Measurements from ENCODE around the gene TNRC18. TPM values are rescaled to one million over a fixed set of nuclear protein-coding genes. Genes with fewer than 3 reads are reported as not detected.
"Not testable (repeated sequence)": the region's sequence is repeated elsewhere in the genome, so short reads cannot be mapped to it uniquely, and the experiment has no call there.

Gene TNRC18
- polyA plus RNA-seq, 1 of the 3 experiments (the other 2 are of a cell fraction) = 34.4 TPM

- H3K9me2 ChIP-seq = no peaks in the 10 kb centered on the region
- H3K4me2 ChIP-seq = no peak overlapping the region
- no peaks in the 10 kb centered on the region for H3K36me3 ChIP-seq (replicated peaks in 1 of 2; ENCODE audit: control insufficient read depth in 1 of 2, insufficient read depth in 2 of 2, low read length in 1 of 2)
- H2AFZ ChIP-seq (ENCODE audit: low read depth) = no peak overlapping the region
- DNase-seq = peak; percentile 59
- no peak overlapping the region for H3K27ac ChIP-seq (ENCODE audit: low read depth in 2 of 2, low read length in 1 of 2)
- WGBS (ENCODE audit: low lambda C conversion rate) = 77% methylated on average over 20 of the region's 20 CpGs
- ChIA-PET POLR2A (no interaction called here), CTCF (no interaction called here)
- no peaks in the 10 kb centered on the region for H4K20me1 ChIP-seq (ENCODE audit: insufficient read depth)
- no peak overlapping the region for H3K4me3 ChIP-seq (ENCODE audit: low read depth in 2 of 2, low read length in 1 of 2)
- H3K9me3 ChIP-seq = no peaks in the 10 kb centered on the region
- no peaks in the 10 kb centered on the region for H3F3A ChIP-seq (replicated peaks; ENCODE audit: insufficient read depth)
- no peaks in the 10 kb centered on the region for H3K27me3 ChIP-seq (ENCODE audit: insufficient read depth)
- H3K79me2 ChIP-seq (ENCODE audit: insufficient read depth) = no peaks in the 10 kb centered on the region
- no peak overlapping the region for H3K9ac ChIP-seq
- no peaks in the 10 kb centered on the region for H3K4me1 ChIP-seq (ENCODE audit: control insufficient read depth in 1 of 2, insufficient read depth in 2 of 2, low read depth in 1 of 2, low read length in 1 of 2)
- TF ChIP-seq MXI1 (IDR thresholded peaks at IDR 0.05; ENCODE audit: low read depth, low read length) = no peak
- TF ChIP-seq USF1 (IDR thresholded peaks at IDR 0.05; ENCODE audit: borderline replicate concordance, low read depth) = peak; percentile 23; the same call in 1 of the 2 replicates
Measured at GRCh38 chr7:5266191-5267028, 157.2 kb downstream of the TNRC18 start.

GRCh38 chr7:5265320-5266190, 158.1 kb downstream of the TNRC18 start:
- no peaks in the 10 kb centered on the region for H3K27me3 ChIP-seq (ENCODE audit: insufficient read depth)
- H3K9me3 ChIP-seq = no peaks in the 10 kb centered on the region
- no peaks in the 10 kb centered on the region for H3F3A ChIP-seq (replicated peaks; ENCODE audit: insufficient read depth)
- DNase-seq = no peak
- no peak overlapping the region for H3K4me3 ChIP-seq (ENCODE audit: low read depth in 2 of 2, low read length in 1 of 2)
- 67% methylated on average over 19 of the region's 19 CpGs for WGBS (ENCODE audit: low lambda C conversion rate)
- H4K20me1 ChIP-seq (ENCODE audit: insufficient read depth) = no peaks in the 10 kb centered on the region
- no peaks in the 10 kb centered on the region for H3K36me3 ChIP-seq (replicated peaks in 1 of 2; ENCODE audit: control insufficient read depth in 1 of 2, insufficient read depth in 2 of 2, low read length in 1 of 2)
- POLR2A ChIA-PET = no interaction called here
- no peak overlapping the region for H3K9ac ChIP-seq
- CTCF ChIA-PET = interaction anchor here (0.6 to 2.5 kb wide), 3 partner anchors 11 to 160 kb away, joined by 3 to 12 read pairs (median 4); no protein-coding TSS in a partner anchor
- no peak overlapping the region for H2AFZ ChIP-seq (ENCODE audit: low read depth)
- no peak for TF ChIP-seq EP300 (IDR thresholded peaks at IDR 0.05; ENCODE audit: borderline replicate concordance in 1 of 2, low read depth in 1 of 2, low read length in 1 of 2)
- no peak for TF ChIP-seq FOXM1 (IDR thresholded peaks at IDR 0.05; ENCODE audit: low read depth)
- TF ChIP-seq GABPA (IDR thresholded peaks at IDR 0.05; ENCODE audit: low read depth) = no peak
- H3K4me2 ChIP-seq = no peak overlapping the region
- no peak overlapping the region for H3K27ac ChIP-seq (ENCODE audit: low read depth in 2 of 2, low read length in 1 of 2)
- no peaks in the 10 kb centered on the region for H3K9me2 ChIP-seq
- H3K79me2 ChIP-seq (ENCODE audit: insufficient read depth) = no peaks in the 10 kb centered on the region
- H3K4me1 ChIP-seq (ENCODE audit: control insufficient read depth in 1 of 2, insufficient read depth in 2 of 2, low read depth in 1 of 2, low read length in 1 of 2) = peaks cover 0 to under 1% of the 10 kb centered on the region in 2 experiments; a peak in 1 of 4 replicates

- H4K20me1 ChIP-seq (ENCODE audit: insufficient read depth); H3K27ac ChIP-seq (ENCODE audit: low read depth in 2 of 2, low read length in 1 of 2); H3K9me3 ChIP-seq; H3F3A ChIP-seq (replicated peaks; ENCODE audit: insufficient read depth); H3K36me3 ChIP-seq (replicated peaks in 1 of 2; ENCODE audit: control insufficient read depth in 1 of 2, insufficient read depth in 2 of 2, low read length in 1 of 2); H3K4me3 ChIP-seq (ENCODE audit: low read depth in 2 of 2, low read length in 1 of 2); H3K4me2 ChIP-seq; H3K9ac ChIP-seq; POLR2A ChIA-PET; H3K4me1 ChIP-seq (ENCODE audit: control insufficient read depth in 1 of 2, insufficient read depth in 2 of 2, low read depth in 1 of 2, low read length in 1 of 2); H3K27me3 ChIP-seq (ENCODE audit: insufficient read depth); H3K9me2 ChIP-seq; DNase-seq; H3K79me2 ChIP-seq (ENCODE audit: insufficient read depth); H2AFZ ChIP-seq (ENCODE audit: low read depth): not testable (repeated sequence)
- WGBS (ENCODE audit: low lambda C conversion rate) = 57% methylated on average over 8 of the region's 10 CpGs
- CTCF ChIA-PET = interaction anchor here (2.5 kb wide), 1 partner anchor 22 kb away, joined by 12 read pairs; no protein-coding TSS in a partner anchor
Measured at GRCh38 chr7:5263066-5263465, 160.6 kb downstream of the TNRC18 start.

GRCh38 chr7:5260530-5261068, 163.0 kb downstream of the TNRC18 start:
- H3K27ac ChIP-seq (ENCODE audit: low read depth in 2 of 2, low read length in 1 of 2); H3K9me2 ChIP-seq; H3F3A ChIP-seq (replicated peaks; ENCODE audit: insufficient read depth); POLR2A ChIA-PET; DNase-seq; H3K4me3 ChIP-seq (ENCODE audit: low read depth in 2 of 2, low read length in 1 of 2); H3K9me3 ChIP-seq; H3K9ac ChIP-seq; H3K4me1 ChIP-seq (ENCODE audit: control insufficient read depth in 1 of 2, insufficient read depth in 2 of 2, low read depth in 1 of 2, low read length in 1 of 2); H3K4me2 ChIP-seq; H3K79me2 ChIP-seq (ENCODE audit: insufficient read depth); H3K27me3 ChIP-seq (ENCODE audit: insufficient read depth); H2AFZ ChIP-seq (ENCODE audit: low read depth); H4K20me1 ChIP-seq (ENCODE audit: insufficient read depth); H3K36me3 ChIP-seq (replicated peaks in 1 of 2; ENCODE audit: control insufficient read depth in 1 of 2, insufficient read depth in 2 of 2, low read length in 1 of 2): not testable (repeated sequence)
- WGBS (ENCODE audit: low lambda C conversion rate) = 85% methylated on average over 15 of the region's 15 CpGs
- CTCF ChIA-PET = interaction anchor here (1.9 kb wide), 1 partner anchor 20 kb away, joined by 7 read pairs; no protein-coding TSS in a partner anchor

Measured in SK-N-SH (cell line).